NT2/D1 (cell line): Measurements from ENCODE around the gene EGFR.

Experiments
- SUZ12 ChIP-seq: IDR thresholded peaks from 2 replicates; pipeline ENCODE4 v1.6.1; 2011; ENCODE audit not compliant: insufficient read length, insufficient read depth; ENCODE audit errors: extremely low read depth
- YY1 ChIP-seq: IDR thresholded peaks from 2 replicates; pipeline ENCODE4 v1.6.1; 2011; ENCODE audit not compliant: insufficient read length, insufficient read depth

GRCh38 chr7:55183897-55184296, 165.1 kb downstream of the EGFR start:
- TF ChIP-seq YY1 (no peak), SUZ12 (no peak)
